SK-N-SH (cell line): Measurements from ENCODE around the gene NUCB1. TPM values are rescaled to one million over a fixed set of nuclear protein-coding genes. Genes with fewer than 3 reads are reported as not detected.

ENCODE experiments used
- CTCF ChIA-PET: fragments of 300-600, 350-600 bp; formaldehyde crosslinking; extraction: SDS; loops from one replicate; lab custom pipeline; 2021; lab: Yijun Ruan, JAX
- POLR2A ChIA-PET: fragments of 350-600 bp; sonication (Branson Sonifier 250); formaldehyde crosslinking; extraction: SDS; loops from one replicate; lab custom pipeline; 2020; ENCODE audit warnings: antibody characterized with exemption, inconsistent platforms; lab: Yijun Ruan, JAX
- DNase-seq: peaks from one replicate; pipeline ENCODE4 v3.0.0; 2012
- H2AFZ ChIP-seq: fragments of 200-600 bp; sonication (generic); 2 replicates; pipeline ENCODE4 v1.8.1; 2016; ENCODE audit warnings: antibody characterized with exemption, mild to moderate bottlenecking, low read depth
- H3F3A ChIP-seq: fragments of 200-600 bp; sonication (generic); replicated peaks from 2 replicates; pipeline ENCODE3; 2016; ENCODE audit warnings: antibody characterized with exemption, mild to moderate bottlenecking; ENCODE audit not compliant: insufficient read depth
- H3K27ac ChIP-seq, 2 experiments: fragments of 200-500 bp in 1 of 2; fragments of 200-600 bp in 1 of 2; sonication (Bioruptor generic) in 1 of 2; sonication (generic), shearing (Covaris generic) in 1 of 2; 2 replicates each; pipeline versions ENCODE4 v1.5.1 to v1.6.1; 2014 to 2016; ENCODE audit warnings: low read depth in 2 of 2, inconsistent platforms in 1 of 2, low read length in 1 of 2, mild to moderate bottlenecking in 1 of 2, mixed read lengths in 1 of 2
- H3K27me3 ChIP-seq: fragments of 200-600 bp; sonication (generic), shearing (Covaris generic); 2 replicates; pipeline ENCODE4 v1.6.1; 2016; ENCODE audit warnings: mixed run types; ENCODE audit not compliant: insufficient read depth
- H3K36me3 ChIP-seq, 2 experiments: fragments of 200-500 bp in 1 of 2; fragments of 200-600 bp in 1 of 2; sonication (Bioruptor generic) in 1 of 2; sonication (generic) in 1 of 2; replicated peaks in 1 of 2; 2 replicates each; pipeline versions ENCODE3 to v1.5.1; 2014 to 2016; ENCODE audit warnings: low read length in 1 of 2, mild to moderate bottlenecking in 1 of 2; ENCODE audit not compliant: insufficient read depth in 2 of 2, control insufficient read depth in 1 of 2
- H3K4me1 ChIP-seq, 2 experiments: fragments of 200-500 bp in 1 of 2; fragments of 200-600 bp in 1 of 2; sonication (Bioruptor generic) in 1 of 2; sonication (generic), shearing (Covaris generic) in 1 of 2; 2 replicates each; pipeline versions ENCODE4 v1.5.1 to v1.6.1; 2014 to 2016; ENCODE audit warnings: low read depth in 1 of 2, low read length in 1 of 2, mixed run types in 1 of 2; ENCODE audit not compliant: insufficient read depth in 2 of 2, control insufficient read depth in 1 of 2
- H3K4me2 ChIP-seq: fragments of 200-600 bp; sonication (generic), shearing (Covaris generic); 2 replicates; pipeline ENCODE4 v1.6.1; 2017; ENCODE audit warnings: mixed run types
- H3K4me3 ChIP-seq, 2 experiments: fragments of 200-500 bp in 1 of 2; fragments of 200-600 bp in 1 of 2; sonication (Bioruptor generic) in 1 of 2; sonication (generic), shearing (Covaris generic) in 1 of 2; 2 replicates each; pipeline versions ENCODE4 v1.5.1 to v1.8.1; 2014 to 2016; ENCODE audit warnings: low read depth in 2 of 2, inconsistent platforms in 1 of 2, low read length in 1 of 2, mild to moderate bottlenecking in 1 of 2, mixed read lengths in 1 of 2, moderate library complexity in 1 of 2
- H3K79me2 ChIP-seq: fragments of 200-600 bp; sonication (generic); 2 replicates; pipeline ENCODE4 v1.8.1; 2017; ENCODE audit warnings: mild to moderate bottlenecking; ENCODE audit not compliant: insufficient read depth
- H3K9ac ChIP-seq: fragments of 200-600 bp; sonication (generic); 2 replicates; pipeline ENCODE4 v1.6.1; 2017; ENCODE audit warnings: mixed run types
- H3K9me2 ChIP-seq: fragments of 200-600 bp; sonication (generic); 2 replicates; pipeline ENCODE4 v1.6.1; 2017; ENCODE audit warnings: mixed run types
- H3K9me3 ChIP-seq: fragments of 200-600 bp; sonication (generic); 2 replicates; pipeline ENCODE4 v1.6.1; 2017; ENCODE audit warnings: mixed run types, mild to moderate bottlenecking, moderate library complexity
- H4K20me1 ChIP-seq: fragments of 200-600 bp; sonication (generic); 2 replicates; pipeline ENCODE4 v1.6.1; 2017; ENCODE audit warnings: mild to moderate bottlenecking, mixed run types; ENCODE audit not compliant: insufficient read depth
- EP300 ChIP-seq, 2 experiments: IDR thresholded peaks; 2 replicates each; pipeline versions ENCODE4 v1.4.0 to v1.6.1; 2012; ENCODE audit warnings: borderline replicate concordance in 1 of 2, low read depth in 1 of 2, low read length in 1 of 2
- FOSL2 ChIP-seq: IDR thresholded peaks from 2 replicates; pipeline ENCODE4 v1.4.0; 2012; ENCODE audit warnings: low read depth, mild to moderate bottlenecking, moderate library complexity, borderline replicate concordance
- FOXJ3 ChIP-seq: sonication (generic); formaldehyde crosslinking; IDR thresholded peaks from 2 replicates; pipeline ENCODE4 v1.5.1; 2020; ENCODE audit warnings: mild to moderate bottlenecking, missing genetic modification reagents
- GABPA ChIP-seq: IDR thresholded peaks from 2 replicates; pipeline ENCODE4 v1.4.0; 2012; ENCODE audit warnings: low read depth, mild to moderate bottlenecking
- JUND ChIP-seq: IDR thresholded peaks from 2 replicates; pipeline ENCODE4 v1.4.0; 2012
- MXI1 ChIP-seq: IDR thresholded peaks from 2 replicates; pipeline ENCODE4 v1.6.1; 2012; ENCODE audit warnings: mild to moderate bottlenecking, low read depth, low read length, improper control_type of control experiment
- NRF1 ChIP-seq: IDR thresholded peaks from 2 replicates; pipeline ENCODE4 v1.6.1; 2012; ENCODE audit warnings: low read depth, mild to moderate bottlenecking, low read length
- POLR2AphosphoS5 ChIP-seq: IDR thresholded peaks from 2 replicates; pipeline ENCODE4 v1.6.1; 2012; ENCODE audit warnings: low read depth, low read length
- RAD21 ChIP-seq: IDR thresholded peaks from 2 replicates; pipeline ENCODE4 v1.6.1; 2012; ENCODE audit warnings: mild to moderate bottlenecking, low read length
- RCOR1 ChIP-seq: fragments of 150-350 bp; IDR thresholded peaks from 2 replicates; pipeline ENCODE4 v1.6.1; 2017; ENCODE audit warnings: antibody characterized with exemption, low read length
- RFX5 ChIP-seq: IDR thresholded peaks from 2 replicates; pipeline ENCODE4 v1.6.1; 2012; ENCODE audit warnings: mild to moderate bottlenecking, improper control_type of control experiment, low read length
- SIN3A ChIP-seq: IDR thresholded peaks from 2 replicates; pipeline ENCODE4 v1.6.1; 2012; ENCODE audit warnings: low read depth, mild to moderate bottlenecking, low read length, moderate library complexity, borderline replicate concordance
- TCF12 ChIP-seq: IDR thresholded peaks from 2 replicates; pipeline ENCODE4 v1.4.0; 2012
- TEAD4 ChIP-seq: IDR thresholded peaks from 2 replicates; pipeline ENCODE4 v1.4.0; 2012; ENCODE audit warnings: mild to moderate bottlenecking, borderline replicate concordance; ENCODE audit not compliant: insufficient read depth
- YY1 ChIP-seq: IDR thresholded peaks from 2 replicates; pipeline ENCODE4 v1.4.0; 2012; ENCODE audit warnings: low read depth, mild to moderate bottlenecking
- WGBS: methylation state at CpG from one replicate; pipeline ENCODE4 v1.1.6; 2017; ENCODE audit warnings: low lambda C conversion rate; 5-methylcytosine and 5-hydroxymethylcytosine counted together
- polyA plus RNA-seq, 3 experiments: library from polyadenylated mRNA; depleted of rRNA; stranded (reverse); fragments of >200 nt; gene quantifications; 2 replicates each; pipeline ENCODE4 v1.2.3, GENCODE V29; 2012
- TF ChIP-seq, protein P1 (sequence below): fragments of 200-600 bp; sonication (generic); IDR thresholded peaks from 2 replicates; pipeline ENCODE4 v1.6.1; 2017; ENCODE audit warnings: antibody characterized with exemption, mild to moderate bottlenecking, moderate library complexity
- TF ChIP-seq, protein P2 (sequence below): IDR thresholded peaks from 2 replicates; pipeline ENCODE4; 2012
- TF ChIP-seq, protein P3 (sequence below): IDR thresholded peaks from 2 replicates; pipeline ENCODE4 v1.4.0; 2012; ENCODE audit warnings: low read depth, borderline replicate concordance

NUCB1 gene
- polyA plus RNA-seq, 1 of the 3 experiments (the other 2 are of a cell fraction) = 397 TPM

DNA sequence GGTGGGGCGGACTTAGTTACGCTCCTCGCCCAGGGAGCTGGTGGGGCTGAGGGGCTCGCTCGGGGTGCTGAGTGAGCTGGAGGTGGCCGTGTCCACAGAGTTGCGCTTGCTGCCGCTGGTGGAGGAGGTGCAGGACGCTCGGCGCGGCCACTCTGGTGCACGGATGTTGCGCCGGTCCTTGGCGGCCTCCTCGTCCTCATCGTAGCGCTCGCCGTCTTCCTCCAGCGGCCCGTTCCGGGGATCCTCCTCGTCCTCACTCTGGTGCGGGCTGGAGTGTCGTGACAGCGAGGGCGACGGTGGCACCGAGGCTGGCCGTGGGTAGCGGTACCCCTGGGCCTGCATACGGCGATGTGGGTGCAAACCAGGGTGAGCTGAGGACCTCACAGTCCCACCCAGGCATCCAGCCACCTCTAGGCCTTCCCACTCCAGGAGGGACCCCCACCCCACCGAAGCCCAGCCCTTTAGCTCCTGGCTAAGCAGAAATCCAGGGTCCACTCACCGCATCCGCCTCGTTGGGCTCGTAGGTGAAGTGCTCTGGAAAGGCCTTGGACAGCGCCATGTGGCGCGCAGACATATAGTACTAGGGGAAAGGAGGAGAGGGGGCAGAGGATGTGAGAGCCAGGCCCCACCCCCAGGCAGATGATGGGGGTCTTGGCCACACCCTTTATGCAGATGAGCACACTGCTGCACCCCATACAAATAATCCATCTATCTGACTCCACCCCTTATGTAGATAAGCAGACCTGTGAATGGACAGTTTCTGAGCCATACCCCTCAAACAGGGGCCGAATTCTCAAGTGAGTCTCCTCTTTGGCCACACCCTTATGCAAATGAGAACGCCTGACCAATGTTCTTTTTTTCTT lies 69.4 kb downstream of the NUCB1 start:
- H3K9me2 ChIP-seq = no peaks in the 10 kb centered on the region
- TF ChIP-seq JUND (no peak), MXI1 (no peak), TCF12 (no peak), NRF1 (no peak), RAD21 (no peak), SIN3A (no peak), FOXJ3 (CRISPR knock-in tag) (no peak), RCOR1 (no peak), FOSL2 (no peak), RFX5 (no peak), POLR2AphosphoS5 (no peak), YY1 (no peak), EP300 (IDR thresholded peaks at IDR 0.05; ENCODE audit: borderline replicate concordance in 1 of 2, low read depth in 1 of 2, low read length in 1 of 2) (no peak), TEAD4 (no peak), GABPA (no peak)
- TF ChIP-seq, protein P1, sequence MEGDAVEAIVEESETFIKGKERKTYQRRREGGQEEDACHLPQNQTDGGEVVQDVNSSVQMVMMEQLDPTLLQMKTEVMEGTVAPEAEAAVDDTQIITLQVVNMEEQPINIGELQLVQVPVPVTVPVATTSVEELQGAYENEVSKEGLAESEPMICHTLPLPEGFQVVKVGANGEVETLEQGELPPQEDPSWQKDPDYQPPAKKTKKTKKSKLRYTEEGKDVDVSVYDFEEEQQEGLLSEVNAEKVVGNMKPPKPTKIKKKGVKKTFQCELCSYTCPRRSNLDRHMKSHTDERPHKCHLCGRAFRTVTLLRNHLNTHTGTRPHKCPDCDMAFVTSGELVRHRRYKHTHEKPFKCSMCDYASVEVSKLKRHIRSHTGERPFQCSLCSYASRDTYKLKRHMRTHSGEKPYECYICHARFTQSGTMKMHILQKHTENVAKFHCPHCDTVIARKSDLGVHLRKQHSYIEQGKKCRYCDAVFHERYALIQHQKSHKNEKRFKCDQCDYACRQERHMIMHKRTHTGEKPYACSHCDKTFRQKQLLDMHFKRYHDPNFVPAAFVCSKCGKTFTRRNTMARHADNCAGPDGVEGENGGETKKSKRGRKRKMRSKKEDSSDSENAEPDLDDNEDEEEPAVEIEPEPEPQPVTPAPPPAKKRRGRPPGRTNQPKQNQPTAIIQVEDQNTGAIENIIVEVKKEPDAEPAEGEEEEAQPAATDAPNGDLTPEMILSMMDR = no peak
- TF ChIP-seq, protein P2, sequence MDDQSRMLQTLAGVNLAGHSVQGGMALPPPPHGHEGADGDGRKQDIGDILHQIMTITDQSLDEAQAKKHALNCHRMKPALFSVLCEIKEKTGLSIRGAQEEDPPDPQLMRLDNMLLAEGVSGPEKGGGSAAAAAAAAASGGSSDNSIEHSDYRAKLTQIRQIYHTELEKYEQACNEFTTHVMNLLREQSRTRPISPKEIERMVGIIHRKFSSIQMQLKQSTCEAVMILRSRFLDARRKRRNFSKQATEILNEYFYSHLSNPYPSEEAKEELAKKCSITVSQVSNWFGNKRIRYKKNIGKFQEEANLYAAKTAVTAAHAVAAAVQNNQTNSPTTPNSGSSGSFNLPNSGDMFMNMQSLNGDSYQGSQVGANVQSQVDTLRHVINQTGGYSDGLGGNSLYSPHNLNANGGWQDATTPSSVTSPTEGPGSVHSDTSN = no peak
- TF ChIP-seq, protein P3, sequence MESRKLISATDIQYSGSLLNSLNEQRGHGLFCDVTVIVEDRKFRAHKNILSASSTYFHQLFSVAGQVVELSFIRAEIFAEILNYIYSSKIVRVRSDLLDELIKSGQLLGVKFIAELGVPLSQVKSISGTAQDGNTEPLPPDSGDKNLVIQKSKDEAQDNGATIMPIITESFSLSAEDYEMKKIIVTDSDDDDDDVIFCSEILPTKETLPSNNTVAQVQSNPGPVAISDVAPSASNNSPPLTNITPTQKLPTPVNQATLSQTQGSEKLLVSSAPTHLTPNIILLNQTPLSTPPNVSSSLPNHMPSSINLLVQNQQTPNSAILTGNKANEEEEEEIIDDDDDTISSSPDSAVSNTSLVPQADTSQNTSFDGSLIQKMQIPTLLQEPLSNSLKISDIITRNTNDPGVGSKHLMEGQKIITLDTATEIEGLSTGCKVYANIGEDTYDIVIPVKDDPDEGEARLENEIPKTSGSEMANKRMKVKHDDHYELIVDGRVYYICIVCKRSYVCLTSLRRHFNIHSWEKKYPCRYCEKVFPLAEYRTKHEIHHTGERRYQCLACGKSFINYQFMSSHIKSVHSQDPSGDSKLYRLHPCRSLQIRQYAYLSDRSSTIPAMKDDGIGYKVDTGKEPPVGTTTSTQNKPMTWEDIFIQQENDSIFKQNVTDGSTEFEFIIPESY = no peak
- TF ChIP-seq, all 33 proteins: peak for 0
- H3K27me3 ChIP-seq = no peaks in the 10 kb centered on the region
- WGBS = 94% methylated on average over 40 of the region's 45 CpGs
- peaks cover 19% of the 10 kb centered on the region for H3K79me2 ChIP-seq
- peaks cover 18% of the 10 kb centered on the region for H4K20me1 ChIP-seq
- no peak overlapping the region for H2AFZ ChIP-seq
- no peak overlapping the region for H3K9ac ChIP-seq
- H3F3A ChIP-seq = peaks cover 39% of the 10 kb centered on the region
- no peak overlapping the region for H3K4me3 ChIP-seq
- ChIA-PET CTCF (interaction anchor here (1.1 to 4.8 kb wide), 10 partner anchors 15 to 189 kb away, joined by 3 to 54 read pairs (median 8); partner anchors contain the start of genes BAX, GYS1, HSD17B14 and PPP1R15A), POLR2A (interaction anchor here (0.6 to 1.2 kb wide), 2 partner anchors 181 to 657 kb away, joined by 3 to 4 read pairs; no protein-coding TSS in a partner anchor)
- no peak for DNase-seq
- H3K27ac ChIP-seq = no peak overlapping the region
- no peak overlapping the region for H3K4me2 ChIP-seq
- no peaks in the 10 kb centered on the region for H3K9me3 ChIP-seq
- H3K36me3 ChIP-seq = peaks cover 19 to 36% of the 10 kb centered on the region in 2 experiments
- peaks cover 3 to 13% of the 10 kb centered on the region in 2 experiments; a peak in 3 of 4 replicates for H3K4me1 ChIP-seq
